Measurements from ENCODE around the gene FAM13A.

FAM13A gene

DNA sequence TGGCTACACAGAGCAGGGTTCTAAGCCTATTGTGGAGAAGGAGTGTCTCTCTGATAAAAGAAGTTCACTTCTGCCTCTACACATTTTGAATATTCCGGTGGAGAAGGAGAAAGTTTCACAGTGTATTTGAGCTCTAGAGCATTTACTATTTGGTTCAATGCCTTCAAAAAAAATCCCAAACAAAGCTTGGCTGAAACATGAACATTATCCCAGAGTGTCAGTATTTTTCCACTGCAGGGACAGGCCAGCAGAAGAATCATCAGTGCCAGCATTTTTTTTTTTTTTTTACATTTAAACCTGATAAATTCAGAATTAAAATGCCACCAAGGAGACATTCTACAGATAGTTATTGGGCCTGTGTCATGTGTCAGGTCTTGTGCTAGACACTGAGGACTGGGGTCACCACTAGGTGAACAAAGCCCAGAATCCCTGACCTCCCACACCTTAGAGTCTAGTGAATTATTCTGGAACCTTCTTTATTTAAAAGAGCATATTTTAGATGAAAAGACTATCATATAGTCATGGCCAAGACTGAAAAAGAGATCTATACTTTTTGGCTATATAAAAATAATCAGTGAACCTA lies 311.3 kb downstream of the FAM13A start:
- Histone ChIP-seq H3K27me3 (ENCODE audit: control insufficient read depth in 3 of 3, insufficient read depth in 3 of 3, low read depth in 1 of 3, low read length in 3 of 3) (no peaks in the 10 kb centered on the region), H3K4me2 (ENCODE audit: insufficient read depth, low read length, poor library complexity, severe bottlenecking) (no peak overlapping the region), H3K23ac (ENCODE audit: low read depth, low read length, poor library complexity) (no peak overlapping the region), H3K9me3 (replicated peaks in 1 of 2; ENCODE audit: control insufficient read depth in 2 of 2, insufficient read depth in 1 of 2, low read depth in 1 of 2, low read length in 2 of 2) (no peaks in the 10 kb centered on the region), H3K36me3 (replicated peaks in 1 of 2; ENCODE audit: control insufficient read depth in 2 of 2, insufficient read depth in 2 of 2, low read length in 2 of 2) (peaks cover 24 to 50% of the 10 kb centered on the region in 2 donors), H2BK12ac (ENCODE audit: low read length) (no peak overlapping the region), H4K8ac (ENCODE audit: low read depth, low read length) (no peak overlapping the region), H3K14ac (ENCODE audit: low read length) (no peak overlapping the region), H2BK5ac (ENCODE audit: low read length) (no peak overlapping the region), H3K4me3 (ENCODE audit: low read length in 2 of 2) (no peak overlapping the region), H2BK15ac (ENCODE audit: low read length) (no peak overlapping the region), H3K27ac (replicated peaks; ENCODE audit: low read length) (no peak overlapping the region), H2AK5ac (ENCODE audit: low read depth, low read length) (no peak overlapping the region), H3K4ac (ENCODE audit: low read length) (no peak overlapping the region), H2BK120ac (ENCODE audit: low read depth, low read length) (no peak overlapping the region), H3K18ac (ENCODE audit: low read length) (no peak overlapping the region), H4K91ac (ENCODE audit: low read depth, low read length, poor library complexity) (no peak overlapping the region), H3K79me1 (ENCODE audit: low read depth, low read length) (no peaks in the 10 kb centered on the region), H3K9ac (ENCODE audit: low read depth, low read length, poor library complexity) (no peak overlapping the region), H3K4me1 (ENCODE audit: control insufficient read depth in 2 of 2, insufficient read depth in 1 of 2, low read depth in 1 of 2, low read length in 2 of 2) (no peaks in the 10 kb centered on the region), H2AFZ (ENCODE audit: low read length) (no peak overlapping the region)
- DNase-seq (ENCODE audit: low spot score) = no peak
- no CpG with 5 or more reads among the region's 1 CpG for WGBS, 2 donors (ENCODE audit: extremely low coverage in 2 of 2, insufficient read length in 2 of 2, insufficient replicate concordance in 1 of 2)

DNA sequence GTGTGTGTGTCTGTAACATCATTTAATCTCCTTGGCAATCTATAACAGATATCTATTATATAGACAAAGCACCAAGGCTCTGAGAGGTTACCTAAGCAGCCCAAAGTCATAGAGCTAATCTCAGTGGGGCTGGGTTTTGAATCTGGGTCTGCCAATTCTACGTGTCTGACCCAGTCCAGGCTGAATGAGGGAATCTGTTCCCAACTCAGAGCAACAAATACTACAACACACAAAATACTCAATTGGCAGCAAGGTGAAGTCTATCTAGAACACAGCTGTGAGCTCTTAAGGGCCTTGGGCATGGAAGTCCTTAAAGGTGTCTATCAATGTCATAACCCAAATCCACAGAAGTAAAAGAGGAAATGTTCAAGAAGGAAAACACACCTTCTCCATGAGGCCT lies 311.8 kb downstream of the FAM13A start:
- Histone ChIP-seq H3K27me3 (ENCODE audit: control insufficient read depth in 3 of 3, insufficient read depth in 3 of 3, low read depth in 1 of 3, low read length in 3 of 3) (no peaks in the 10 kb centered on the region), H2BK5ac (ENCODE audit: low read length) (no peak overlapping the region), H2AK5ac (ENCODE audit: low read depth, low read length) (no peak overlapping the region)

DNA sequence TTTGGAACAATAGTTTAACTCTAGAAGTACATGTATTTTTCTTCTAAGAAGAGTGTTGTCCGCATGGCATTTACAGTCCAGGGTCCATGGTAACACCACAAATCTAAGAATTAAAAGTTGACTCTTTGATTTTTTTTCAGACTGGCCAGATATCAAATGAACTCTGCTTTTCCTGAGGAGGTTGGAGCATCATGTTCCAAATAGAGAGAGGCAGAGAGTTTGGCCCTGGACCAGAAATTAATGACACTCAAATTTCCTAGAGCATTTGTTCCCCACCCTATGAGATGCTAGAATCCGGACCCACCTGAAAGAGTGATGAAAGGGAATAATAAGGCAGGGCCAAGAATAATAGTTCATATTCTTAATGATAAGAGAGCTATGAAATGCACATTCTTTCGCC lies 312.4 kb downstream of the FAM13A start:
- Histone ChIP-seq H2AFZ (ENCODE audit: low read length) (no peak overlapping the region), H3K79me1 (ENCODE audit: low read depth, low read length) (no peaks in the 10 kb centered on the region), H2BK120ac (ENCODE audit: low read depth, low read length) (no peak overlapping the region), H3K27me3 (ENCODE audit: control insufficient read depth in 3 of 3, insufficient read depth in 3 of 3, low read depth in 1 of 3, low read length in 3 of 3) (no peaks in the 10 kb centered on the region), H2AK5ac (ENCODE audit: low read depth, low read length) (no peak overlapping the region), H3K9ac (ENCODE audit: low read depth, low read length, poor library complexity) (no peak overlapping the region), H3K9me3 (replicated peaks in 1 of 2; ENCODE audit: control insufficient read depth in 2 of 2, insufficient read depth in 1 of 2, low read depth in 1 of 2, low read length in 2 of 2) (no peaks in the 10 kb centered on the region), H4K91ac (ENCODE audit: low read depth, low read length, poor library complexity) (no peak overlapping the region), H2BK5ac (ENCODE audit: low read length) (no peak overlapping the region), H3K4me1 (ENCODE audit: control insufficient read depth in 2 of 2, insufficient read depth in 1 of 2, low read depth in 1 of 2, low read length in 2 of 2) (no peaks in the 10 kb centered on the region), H3K4ac (ENCODE audit: low read length) (no peak overlapping the region), H3K14ac (ENCODE audit: low read length) (no peak overlapping the region), H3K4me3 (ENCODE audit: low read length in 2 of 2) (no peak overlapping the region), H3K23ac (ENCODE audit: low read depth, low read length, poor library complexity) (no peak overlapping the region), H3K18ac (ENCODE audit: low read length) (no peak overlapping the region), H3K4me2 (ENCODE audit: insufficient read depth, low read length, poor library complexity, severe bottlenecking) (no peak overlapping the region), H3K27ac (replicated peaks; ENCODE audit: low read length) (no peak overlapping the region), H4K8ac (ENCODE audit: low read depth, low read length) (no peak overlapping the region), H2BK15ac (ENCODE audit: low read length) (no peak overlapping the region), H3K36me3 (replicated peaks in 1 of 2; ENCODE audit: control insufficient read depth in 2 of 2, insufficient read depth in 2 of 2, low read length in 2 of 2) (peaks cover 20 to 47% of the 10 kb centered on the region in 2 donors), H2BK12ac (ENCODE audit: low read length) (no peak overlapping the region)
- no CpG with 5 or more reads among the region's 3 CpGs for WGBS, 2 donors (ENCODE audit: extremely low coverage in 2 of 2, insufficient read length in 2 of 2, insufficient replicate concordance in 1 of 2)
- no peak for DNase-seq (ENCODE audit: low spot score)

More for the DNA sequence above, 311.8 kb downstream of the FAM13A start:
- no peak overlapping the region for H3K14ac ChIP-seq (ENCODE audit: low read length)
- H3K4me2 ChIP-seq (ENCODE audit: insufficient read depth, low read length, poor library complexity, severe bottlenecking) = no peak overlapping the region
- H3K4me1 ChIP-seq (ENCODE audit: control insufficient read depth in 2 of 2, insufficient read depth in 1 of 2, low read depth in 1 of 2, low read length in 2 of 2) = no peaks in the 10 kb centered on the region
- no peak overlapping the region for H3K4ac ChIP-seq (ENCODE audit: low read length)
- H2BK12ac ChIP-seq (ENCODE audit: low read length) = no peak overlapping the region
- no peak overlapping the region for H2BK15ac ChIP-seq (ENCODE audit: low read length)
- H4K8ac ChIP-seq (ENCODE audit: low read depth, low read length) = no peak overlapping the region
- peaks cover 22 to 49% of the 10 kb centered on the region in 2 donors for H3K36me3 ChIP-seq (replicated peaks in 1 of 2; ENCODE audit: control insufficient read depth in 2 of 2, insufficient read depth in 2 of 2, low read length in 2 of 2)
- no peak overlapping the region for H3K23ac ChIP-seq (ENCODE audit: low read depth, low read length, poor library complexity)
- H3K27ac ChIP-seq (replicated peaks; ENCODE audit: low read length) = no peak overlapping the region
- H2BK120ac ChIP-seq (ENCODE audit: low read depth, low read length) = no peak overlapping the region
- no peaks in the 10 kb centered on the region for H3K79me1 ChIP-seq (ENCODE audit: low read depth, low read length)
- H3K9me3 ChIP-seq (replicated peaks in 1 of 2; ENCODE audit: control insufficient read depth in 2 of 2, insufficient read depth in 1 of 2, low read depth in 1 of 2, low read length in 2 of 2) = no peaks in the 10 kb centered on the region
- no CpG with 5 or more reads among the region's 1 CpG for WGBS, 2 donors (ENCODE audit: extremely low coverage in 2 of 2, insufficient read length in 2 of 2, insufficient replicate concordance in 1 of 2)
- no peak overlapping the region for H3K18ac ChIP-seq (ENCODE audit: low read length)
- H4K91ac ChIP-seq (ENCODE audit: low read depth, low read length, poor library complexity) = no peak overlapping the region
- H2AFZ ChIP-seq (ENCODE audit: low read length) = no peak overlapping the region
- no peak for DNase-seq (ENCODE audit: low spot score)
- H3K9ac ChIP-seq (ENCODE audit: low read depth, low read length, poor library complexity) = no peak overlapping the region
- H3K4me3 ChIP-seq (ENCODE audit: low read length in 2 of 2) = no peak overlapping the region

DNA sequence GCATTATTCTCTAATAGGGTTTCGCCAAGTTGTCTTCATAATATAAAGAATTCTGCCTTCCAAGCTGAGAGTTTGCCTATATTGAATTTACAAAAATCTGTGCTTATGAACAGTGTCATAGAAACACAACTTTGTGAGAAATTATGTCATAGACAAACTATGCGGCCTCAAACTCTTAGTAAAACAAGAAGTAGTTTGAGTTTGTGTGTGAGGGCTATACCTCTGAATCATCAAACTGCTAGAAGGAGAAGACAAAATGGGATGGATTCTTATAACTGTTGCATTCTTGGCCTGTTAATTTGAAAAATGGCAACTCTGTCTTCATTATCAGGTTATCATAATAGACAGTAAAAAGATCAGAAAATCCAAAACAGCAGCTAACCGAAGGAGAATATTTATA lies 313.3 kb downstream of the FAM13A start:
- no peak overlapping the region for H2AFZ ChIP-seq (ENCODE audit: low read length)
- no peaks in the 10 kb centered on the region for H3K4me1 ChIP-seq (ENCODE audit: control insufficient read depth in 2 of 2, insufficient read depth in 1 of 2, low read depth in 1 of 2, low read length in 2 of 2)
- DNase-seq (ENCODE audit: low spot score) = no peak
- H3K27me3 ChIP-seq (ENCODE audit: control insufficient read depth in 3 of 3, insufficient read depth in 3 of 3, low read depth in 1 of 3, low read length in 3 of 3) = no peaks in the 10 kb centered on the region
- H3K23ac ChIP-seq (ENCODE audit: low read depth, low read length, poor library complexity) = no peak overlapping the region
- WGBS, 2 donors (ENCODE audit: extremely low coverage in 2 of 2, insufficient read length in 2 of 2, insufficient replicate concordance in 1 of 2) = no CpG with 5 or more reads among the region's 3 CpGs
- H4K8ac ChIP-seq (ENCODE audit: low read depth, low read length) = no peak overlapping the region
- H3K4ac ChIP-seq (ENCODE audit: low read length) = no peak overlapping the region
- peaks cover 14 to 43% of the 10 kb centered on the region in 2 donors for H3K36me3 ChIP-seq (replicated peaks in 1 of 2; ENCODE audit: control insufficient read depth in 2 of 2, insufficient read depth in 2 of 2, low read length in 2 of 2)
- H2BK12ac ChIP-seq (ENCODE audit: low read length) = no peak overlapping the region
- H3K27ac ChIP-seq (replicated peaks; ENCODE audit: low read length) = no peak overlapping the region
- H2AK5ac ChIP-seq (ENCODE audit: low read depth, low read length) = no peak overlapping the region
- no peak overlapping the region for H3K18ac ChIP-seq (ENCODE audit: low read length)
- no peak overlapping the region for H2BK15ac ChIP-seq (ENCODE audit: low read length)
- no peaks in the 10 kb centered on the region for H3K79me1 ChIP-seq (ENCODE audit: low read depth, low read length)
- H3K14ac ChIP-seq (ENCODE audit: low read length) = no peak overlapping the region
- H4K91ac ChIP-seq (ENCODE audit: low read depth, low read length, poor library complexity) = no peak overlapping the region
- H3K4me2 ChIP-seq (ENCODE audit: insufficient read depth, low read length, poor library complexity, severe bottlenecking) = no peak overlapping the region
- no peaks in the 10 kb centered on the region for H3K9me3 ChIP-seq (replicated peaks in 1 of 2; ENCODE audit: control insufficient read depth in 2 of 2, insufficient read depth in 1 of 2, low read depth in 1 of 2, low read length in 2 of 2)
- no peak overlapping the region for H3K4me3 ChIP-seq (ENCODE audit: low read length in 2 of 2)
- H2BK120ac ChIP-seq (ENCODE audit: low read depth, low read length) = no peak overlapping the region
- no peak overlapping the region for H3K9ac ChIP-seq (ENCODE audit: low read depth, low read length, poor library complexity)
- no peak overlapping the region for H2BK5ac ChIP-seq (ENCODE audit: low read length)
